ENCODE measurements around the gene CIRBP.

- no peak for TF ChIP-seq EZH2 (IDR thresholded peaks at IDR 0.05; ENCODE audit: borderline replicate concordance)
- no peak for TF ChIP-seq CTCF (IDR thresholded peaks at IDR 0.05; ENCODE audit: poor library complexity)
- TF ChIP-seq EZH2phosphoT487 (IDR thresholded peaks at IDR 0.05; ENCODE audit: low read depth, severe bottlenecking, unreplicated experiment), result no peak
Observed at GRCh38 chr19:1254081-1254527, 15.0 kb upstream of the CIRBP start.
